Endothelial cell of umbilical vein (primary cell): ENCODE data around the gene TMEM186. TPM values are rescaled to one million over a fixed set of nuclear protein-coding genes. Genes with fewer than 3 reads are reported as not detected.
A peak's percentile ranks its signal among the peaks of the same experiment; 100 is the strongest.

ENCODE experiments used
- BruUV-seq: library from RNA; stranded (reverse); fragments of 400-500 nt; replicated peaks from 2 replicates; lab custom pipeline; 2021; lab: Mats Ljungman, UMichigan
- CTCF ChIA-PET: fragments of 300-600, 350-600 bp; sonication (Branson Sonifier 250); formaldehyde crosslinking; loops from one replicate; lab custom pipeline; 2021; ENCODE audit warnings: antibody characterized with exemption, inconsistent platforms; lab: Charles Lee
- POLR2A ChIA-PET: fragments of 300-600, 350-600 bp; sonication (Branson Sonifier 250); formaldehyde crosslinking; loops from one replicate; lab custom pipeline; 2021; ENCODE audit warnings: antibody characterized with exemption, inconsistent platforms; lab: Charles Lee
- DNase-seq: peaks from one replicate; pipeline ENCODE4 v3.0.0-alpha.2; 2011; ENCODE audit warnings: low read depth, low spot score
- FAIRE-seq: peaks from 2 replicates; lab custom pipeline; 2011; peaks lifted over from hg19 to GRCh38; lab: Jason Lieb, UNC
- H2AFZ ChIP-seq: 2 replicates; pipeline ENCODE4 v1.6.0; 2012; ENCODE audit warnings: low read depth, low read length, control low read depth, inconsistent platforms
- H3K27ac ChIP-seq: 2 replicates; pipeline ENCODE4 v1.5.1; 2011; ENCODE audit warnings: low read depth, mild to moderate bottlenecking, control low read depth, low read length, moderate library complexity; ENCODE audit not compliant: insufficient read depth
- H3K27me3 ChIP-seq, 2 experiments: 2 replicates each; pipeline versions ENCODE4 v1.6.0 to v1.6.1; 2011; ENCODE audit warnings: low read length in 2 of 2, mixed read lengths in 1 of 2; ENCODE audit not compliant: control insufficient read depth in 2 of 2, insufficient read depth in 2 of 2
- H3K36me3 ChIP-seq, 2 experiments: 2 replicates in 1 of 2; 3 replicates in 1 of 2; pipeline ENCODE4 v1.5.1; 2011; ENCODE audit warnings: low read length in 2 of 2, mild to moderate bottlenecking in 1 of 2, moderate library complexity in 1 of 2; ENCODE audit not compliant: control insufficient read depth in 2 of 2, insufficient read depth in 2 of 2; ENCODE audit errors: extremely low read depth in 1 of 2
- H3K4me1 ChIP-seq: 3 replicates; pipeline ENCODE4 v1.5.1; 2011; ENCODE audit warnings: mild to moderate bottlenecking, low read length; ENCODE audit not compliant: control insufficient read depth, insufficient read depth; ENCODE audit errors: extremely low read depth
- H3K4me2 ChIP-seq: 2 replicates; pipeline ENCODE4 v1.6.1; 2011; ENCODE audit warnings: low read length, control low read depth, mixed read lengths; ENCODE audit not compliant: insufficient read depth
- H3K4me3 ChIP-seq, 3 experiments: fragments of 200-600 bp in 1 of 3; sonication (generic), shearing (Covaris generic) in 1 of 3; replicated peaks in 1 of 3; 2 replicates each; pipeline ENCODE4 v1.5.1; 2011 to 2016; ENCODE audit warnings: control low read depth in 3 of 3, low read length in 3 of 3, mild to moderate bottlenecking in 2 of 3, inconsistent platforms in 1 of 3, low read depth in 1 of 3, moderate library complexity in 1 of 3; ENCODE audit not compliant: insufficient read depth in 1 of 3
- H3K79me2 ChIP-seq: 2 replicates; pipeline ENCODE4 v1.6.0; 2012; ENCODE audit warnings: low read length, inconsistent platforms; ENCODE audit not compliant: control insufficient read depth, insufficient read depth
- H3K9ac ChIP-seq: replicated peaks from 2 replicates; pipeline ENCODE3; 2011; ENCODE audit warnings: low read length, control low read depth; ENCODE audit not compliant: insufficient read depth; ENCODE audit errors: extremely low read depth
- H3K9me1 ChIP-seq: replicated peaks from 3 replicates; pipeline ENCODE4 v1.6.0; 2011; ENCODE audit warnings: mild to moderate bottlenecking, low read length; ENCODE audit not compliant: control insufficient read depth, insufficient read depth; ENCODE audit errors: extremely low read depth
- H3K9me3 ChIP-seq: replicated peaks from 2 replicates; pipeline ENCODE4 v1.5.1; 2012; ENCODE audit warnings: low read length, inconsistent platforms; ENCODE audit not compliant: control insufficient read depth, insufficient read depth
- H4K20me1 ChIP-seq: replicated peaks from 2 replicates; pipeline ENCODE3; 2011; ENCODE audit warnings: mild to moderate bottlenecking, low read length; ENCODE audit not compliant: control insufficient read depth, insufficient read depth; ENCODE audit errors: extremely low read depth
- EZH2 ChIP-seq: IDR thresholded peaks from 2 replicates; pipeline ENCODE4 v1.6.1; 2012; ENCODE audit warnings: borderline replicate concordance, low read depth, mild to moderate bottlenecking, moderate library complexity, low read length, inconsistent platforms; ENCODE audit not compliant: severe bottlenecking
- FOS ChIP-seq: IDR thresholded peaks from 2 replicates; pipeline ENCODE4 v1.6.1; 2011; ENCODE audit warnings: mild to moderate bottlenecking, low read length, moderate library complexity, borderline replicate concordance; ENCODE audit not compliant: insufficient read depth
- GATA2 ChIP-seq: IDR thresholded peaks from 2 replicates; pipeline ENCODE4 v1.7.0; 2011; ENCODE audit warnings: low read depth, mild to moderate bottlenecking, moderate library complexity, mixed read lengths, low read length; ENCODE audit not compliant: insufficient read length, insufficient read depth
- JUN ChIP-seq: IDR thresholded peaks from 2 replicates; pipeline ENCODE4 v1.6.1; 2011; ENCODE audit warnings: borderline replicate concordance, low read depth; ENCODE audit not compliant: insufficient read length, insufficient read depth
- MAX ChIP-seq: IDR thresholded peaks from 2 replicates; pipeline ENCODE4 v1.6.1; 2011; ENCODE audit not compliant: insufficient read depth, insufficient read length
- MYC ChIP-seq: IDR thresholded peaks from one replicate; pipeline ENCODE4 v1.6.1; 2011; ENCODE audit warnings: mild to moderate bottlenecking, low read depth, low read length
- POLR2A ChIP-seq: IDR thresholded peaks from 2 replicates; pipeline ENCODE4 v1.6.1; 2012; ENCODE audit warnings: low read depth, mild to moderate bottlenecking, control low read depth, low read length
- POLR2AphosphoS5 ChIP-seq: IDR thresholded peaks from 2 replicates; pipeline ENCODE4 v1.6.1; 2012; ENCODE audit warnings: low read depth, mild to moderate bottlenecking, control low read depth, low read length, moderate library complexity; ENCODE audit not compliant: insufficient read depth
- dilution Hi-C: fragments of 300-500 bp; cut with MboI; formaldehyde crosslinking; loops from one replicate; pipeline ENCODE4 v1.15.0; 2019; ENCODE audit warnings: low sequenced_read_pairs; ENCODE audit not compliant: extremely low pct_ligation_motif_present
- intact Hi-C: fragments of 100-400 bp; cut with micrococcal nuclease; formaldehyde crosslinking; loops from one replicate; pipeline ENCODE4 v1.10.0; 2022
- polyA plus RNA-seq, 4 experiments: library from polyadenylated mRNA; depleted of rRNA in 3 of 4; stranded (reverse) in 3 of 4; unstranded in 1 of 4; fragments of >200 nt; gene quantifications; 2 replicates each; pipeline versions ENCODE4 v1.2.1 to v1.2.3, GENCODE V29; 2011 to 2012; ENCODE audit warnings: missing spikeins in 1 of 4
- total RNA-seq: library from RNA; stranded (reverse); gene quantifications from 2 replicates; pipeline ENCODE4 v1.2.3, GENCODE V29; 2021
- TF ChIP-seq, protein P1 (sequence below), 2 donors: IDR thresholded peaks; 1 replicate in 1 of 2; 2 replicates in 1 of 2; pipeline ENCODE4 v1.5.1; 2011; ENCODE audit warnings: low read length in 2 of 2, mild to moderate bottlenecking in 2 of 2, moderate library complexity in 2 of 2, control low read depth in 1 of 2, inconsistent platforms in 1 of 2, low read depth in 1 of 2; ENCODE audit not compliant: insufficient read depth in 1 of 2; ENCODE audit errors: extremely low read depth in 1 of 2

Gene TMEM186
- total and polyA plus RNA-seq, 2 donors (not counting 3 experiments of a cell fraction or from before 2014, with no cell fraction given) = 8.0 to 9.6 TPM

GRCh38 chr16:8798174-8798527 is 712 bp upstream of the TMEM186 start:
- H3K9ac ChIP-seq = peak overlapping the region; percentile 83
- dilution Hi-C loops = no loop called here
- peak overlapping the region; percentile 99 for H3K4me2 ChIP-seq
- ChIA-PET POLR2A (no interaction called here), CTCF (interaction anchor here (1.5 to 2.3 kb wide), 2 partner anchors 71 to 82 kb away, joined by 4 to 18 read pairs; partner anchors contain the start of gene CARHSP1)
- no peak for TF ChIP-seq GATA2
- TF ChIP-seq MYC = no peak
- TF ChIP-seq, protein P1, sequence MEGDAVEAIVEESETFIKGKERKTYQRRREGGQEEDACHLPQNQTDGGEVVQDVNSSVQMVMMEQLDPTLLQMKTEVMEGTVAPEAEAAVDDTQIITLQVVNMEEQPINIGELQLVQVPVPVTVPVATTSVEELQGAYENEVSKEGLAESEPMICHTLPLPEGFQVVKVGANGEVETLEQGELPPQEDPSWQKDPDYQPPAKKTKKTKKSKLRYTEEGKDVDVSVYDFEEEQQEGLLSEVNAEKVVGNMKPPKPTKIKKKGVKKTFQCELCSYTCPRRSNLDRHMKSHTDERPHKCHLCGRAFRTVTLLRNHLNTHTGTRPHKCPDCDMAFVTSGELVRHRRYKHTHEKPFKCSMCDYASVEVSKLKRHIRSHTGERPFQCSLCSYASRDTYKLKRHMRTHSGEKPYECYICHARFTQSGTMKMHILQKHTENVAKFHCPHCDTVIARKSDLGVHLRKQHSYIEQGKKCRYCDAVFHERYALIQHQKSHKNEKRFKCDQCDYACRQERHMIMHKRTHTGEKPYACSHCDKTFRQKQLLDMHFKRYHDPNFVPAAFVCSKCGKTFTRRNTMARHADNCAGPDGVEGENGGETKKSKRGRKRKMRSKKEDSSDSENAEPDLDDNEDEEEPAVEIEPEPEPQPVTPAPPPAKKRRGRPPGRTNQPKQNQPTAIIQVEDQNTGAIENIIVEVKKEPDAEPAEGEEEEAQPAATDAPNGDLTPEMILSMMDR (IDR thresholded peaks at IDR 0.05; ENCODE audit: extremely low read depth in 1 of 2, insufficient read depth in 1 of 2, low read depth in 1 of 2, low read length in 2 of 2) = no peak
- no peak for TF ChIP-seq POLR2AphosphoS5
- no peak for TF ChIP-seq FOS
- no peak for TF ChIP-seq POLR2A
- no peak for TF ChIP-seq JUN
- no peak for TF ChIP-seq MAX
- TF ChIP-seq EZH2 = no peak
- peak; percentile 56 for FAIRE-seq
- H3K79me2 ChIP-seq = peaks cover 64% of the 10 kb centered on the region
- H3K4me1 ChIP-seq = peaks cover 25% of the 10 kb centered on the region
- no peaks in the 10 kb centered on the region for H3K9me1 ChIP-seq
- peaks cover 4% of the 10 kb centered on the region for H4K20me1 ChIP-seq
- DNase-seq = no peak
- H3K36me3 ChIP-seq = peaks cover 8 to 9% of the 10 kb centered on the region in 2 experiments
- peak overlapping the region; percentile 49 to 95 (median 83) for H3K4me3 ChIP-seq
- no peaks in the 10 kb centered on the region for H3K27me3 ChIP-seq
- H3K9me3 ChIP-seq = no peaks in the 10 kb centered on the region
- TSS peak; percentile 46 for BruUV-seq
- peak overlapping the region; percentile 62 for H3K27ac ChIP-seq
- H2AFZ ChIP-seq = peak overlapping the region; percentile 54
- intact Hi-C loops = loop anchor here (1.0 to 10.0 kb wide), 3 partner anchors 166 to 337 kb away; partner anchors contain the start of gene HAPSTR1
